GM10248 (cell line): Measurements from ENCODE around the gene CAMK1D.

Experiments used
- CTCF ChIA-PET: fragments of 300-600 bp; sonication (Branson Sonifier 250); formaldehyde crosslinking; extraction: SDS; loops from one replicate; lab custom pipeline; 2021; ENCODE audit warnings: antibody characterized with exemption; lab: Yijun Ruan, JAX
- POLR2A ChIA-PET: fragments of 350-650 bp; sonication (Branson Sonifier 250); formaldehyde crosslinking; extraction: SDS; loops from one replicate; lab custom pipeline; 2020; ENCODE audit warnings: antibody characterized with exemption; lab: Yijun Ruan, JAX
- DNase-seq: peaks from one replicate; pipeline ENCODE4 v3.0.0; 2012; ENCODE audit errors: extremely low spot score
- TF ChIP-seq, protein P1 (sequence below): IDR thresholded peaks from 2 replicates; pipeline ENCODE4 v1.5.1; 2012; ENCODE audit warnings: mild to moderate bottlenecking, low read depth; ENCODE audit errors: extremely low read depth, missing control alignments, control extremely low read depth

CAMK1D gene

GRCh38 chr10:12465385-12466136 lies 116.2 kb downstream of the CAMK1D start:
- CTCF ChIA-PET: interaction anchor here (1.5 to 3.1 kb wide), 2 partner anchors 30 to 191 kb away, joined by 3 to 7 read pairs; no protein-coding TSS in a partner anchor
- TF ChIP-seq, protein P1, sequence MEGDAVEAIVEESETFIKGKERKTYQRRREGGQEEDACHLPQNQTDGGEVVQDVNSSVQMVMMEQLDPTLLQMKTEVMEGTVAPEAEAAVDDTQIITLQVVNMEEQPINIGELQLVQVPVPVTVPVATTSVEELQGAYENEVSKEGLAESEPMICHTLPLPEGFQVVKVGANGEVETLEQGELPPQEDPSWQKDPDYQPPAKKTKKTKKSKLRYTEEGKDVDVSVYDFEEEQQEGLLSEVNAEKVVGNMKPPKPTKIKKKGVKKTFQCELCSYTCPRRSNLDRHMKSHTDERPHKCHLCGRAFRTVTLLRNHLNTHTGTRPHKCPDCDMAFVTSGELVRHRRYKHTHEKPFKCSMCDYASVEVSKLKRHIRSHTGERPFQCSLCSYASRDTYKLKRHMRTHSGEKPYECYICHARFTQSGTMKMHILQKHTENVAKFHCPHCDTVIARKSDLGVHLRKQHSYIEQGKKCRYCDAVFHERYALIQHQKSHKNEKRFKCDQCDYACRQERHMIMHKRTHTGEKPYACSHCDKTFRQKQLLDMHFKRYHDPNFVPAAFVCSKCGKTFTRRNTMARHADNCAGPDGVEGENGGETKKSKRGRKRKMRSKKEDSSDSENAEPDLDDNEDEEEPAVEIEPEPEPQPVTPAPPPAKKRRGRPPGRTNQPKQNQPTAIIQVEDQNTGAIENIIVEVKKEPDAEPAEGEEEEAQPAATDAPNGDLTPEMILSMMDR: no peak

GRCh38 chr10:12466704-12467305 lies 117.5 kb downstream of the CAMK1D start:
- CTCF ChIA-PET: interaction anchor here (1.5 to 3.1 kb wide), 2 partner anchors 31 to 190 kb away, joined by 3 to 7 read pairs; no protein-coding TSS in a partner anchor
- POLR2A ChIA-PET: no interaction called here
- TF ChIP-seq, protein P1: no peak
- no peak for DNase-seq

More at GRCh38 chr10:12465385-12466136, 116.2 kb downstream of the CAMK1D start:
- POLR2A ChIA-PET: no interaction called here
- no peak for DNase-seq

GRCh38 chr10:12469345-12469744 lies 120.0 kb downstream of the CAMK1D start:
- TF ChIP-seq, protein P1: no peak
- POLR2A ChIA-PET: interaction anchor here (0.7 kb wide), 1 partner anchor 12 kb away, joined by 7 read pairs; no protein-coding TSS in a partner anchor
- DNase-seq: no peak
- CTCF ChIA-PET: interaction anchor here (1.4 to 1.6 kb wide), 4 partner anchors 11 to 205 kb away, joined by 3 to 4 read pairs (median 4); no protein-coding TSS in a partner anchor

DNA sequence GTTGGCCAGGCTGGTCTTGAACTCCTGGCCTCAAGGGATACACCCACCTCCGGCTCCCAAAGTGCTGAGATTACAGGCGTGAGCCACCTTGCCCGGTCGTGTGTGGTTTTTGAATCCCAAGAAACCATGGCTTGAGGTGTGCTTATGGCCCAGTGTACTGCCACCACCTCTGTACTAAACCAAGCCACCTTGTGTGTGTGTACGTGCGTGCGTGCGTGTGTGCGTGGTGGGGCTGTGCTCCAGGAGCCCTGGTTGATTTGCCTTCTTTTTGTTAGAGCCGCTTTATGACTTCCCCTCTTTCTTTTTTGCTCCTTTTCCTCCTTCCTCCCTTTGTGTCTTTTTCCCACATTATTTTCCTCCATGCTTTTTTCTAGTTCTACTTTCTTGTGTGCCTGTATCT lies 121.4 kb downstream of the CAMK1D start:
- TF ChIP-seq, protein P1: no peak
- ChIA-PET CTCF (interaction anchor here (0.9 kb wide), 1 partner anchor 11 kb away, joined by 3 read pairs; no protein-coding TSS in a partner anchor), POLR2A (no interaction called here)
- DNase-seq: no peak

- CTCF ChIA-PET: interaction anchor here (0.9 to 1.2 kb wide), 3 partner anchors 10 to 40 kb away, joined by 3 to 4 read pairs (median 3); no protein-coding TSS in a partner anchor
- TF ChIP-seq, protein P1: no peak
- POLR2A ChIA-PET: no interaction called here
- no peak for DNase-seq
These were observed 121.8 kb downstream of the CAMK1D start for GRCh38 chr10:12471135-12471534.

GRCh38 chr10:12473491-12473890 lies 124.1 kb downstream of the CAMK1D start:
- ChIA-PET POLR2A (no interaction called here), CTCF (interaction anchor here (0.9 to 1.0 kb wide), 2 partner anchors 9 to 11 kb away, joined by 3 read pairs; no protein-coding TSS in a partner anchor)
- TF ChIP-seq, protein P1: no peak
- no peak for DNase-seq
